Neural progenitor cell (in vitro differentiated cells): ENCODE results near the gene DOLPP1. TPM values are rescaled to one million over a fixed set of nuclear protein-coding genes. Genes with fewer than 3 reads are reported as not detected.

Experiments used
- DNase-seq: peaks from one replicate; pipeline ENCODE4 v3.0.0-alpha.2; 2016; ENCODE audit warnings: low spot score
- H2AFZ ChIP-seq: fragments of 200-600 bp; sonication (generic); replicated peaks from 2 replicates; pipeline ENCODE4 v1.6.1; 2016; ENCODE audit warnings: antibody characterized with exemption
- H3F3A ChIP-seq: fragments of 200-600 bp; sonication (generic); 2 replicates; pipeline ENCODE4 v1.6.1; 2016; ENCODE audit warnings: antibody characterized with exemption, low read depth
- H3K27ac ChIP-seq: fragments of 200-600 bp; sonication (generic); 2 replicates; pipeline ENCODE4 v1.5.1; 2016; ENCODE audit warnings: mild to moderate bottlenecking
- H3K27me3 ChIP-seq: fragments of 200-600 bp; sonication (generic); 2 replicates; pipeline ENCODE4 v1.6.1; 2016; ENCODE audit warnings: mild to moderate bottlenecking, moderate library complexity
- H3K36me3 ChIP-seq: fragments of 200-600 bp; sonication (generic); 2 replicates; pipeline ENCODE4 v1.5.1; 2016
- H3K4me1 ChIP-seq: fragments of 200-600 bp; sonication (generic); 2 replicates; pipeline ENCODE4 v1.6.1; 2016; ENCODE audit warnings: mixed run types
- H3K4me2 ChIP-seq: fragments of 200-600 bp; sonication (generic); 2 replicates; pipeline ENCODE4 v1.6.1; 2016
- H3K4me3 ChIP-seq: fragments of 200-600 bp; sonication (generic); 2 replicates; pipeline ENCODE4 v1.5.1; 2016
- H3K79me2 ChIP-seq: fragments of 200-600 bp; sonication (generic); 2 replicates; pipeline ENCODE4 v1.6.1; 2016; ENCODE audit warnings: low read depth
- H3K9ac ChIP-seq: fragments of 200-600 bp; sonication (generic); 2 replicates; pipeline ENCODE4 v1.6.1; 2016
- H3K9me3 ChIP-seq: fragments of 200-600 bp; sonication (generic); 2 replicates; pipeline ENCODE4 v1.5.1; 2016; ENCODE audit warnings: low read depth
- H4K20me1 ChIP-seq: fragments of 200-600 bp; sonication (generic); 2 replicates; pipeline ENCODE4 v1.6.1; 2016; ENCODE audit warnings: low read depth
- H3K27ac Mint-ChIP-seq: 3 replicates; pipeline ENCODE4 v1.8.0; 2021; ENCODE audit warnings: mixed read lengths
- H3K27me3 Mint-ChIP-seq: 2 replicates; pipeline ENCODE4 v1.8.0; 2022; ENCODE audit warnings: low read depth, mild to moderate bottlenecking, inconsistent platforms, moderate library complexity, mixed read lengths; ENCODE audit not compliant: insufficient read depth
- H3K36me3 Mint-ChIP-seq: 3 replicates; pipeline ENCODE4 v1.8.0; 2021; ENCODE audit warnings: mixed read lengths
- H3K4me1 Mint-ChIP-seq: 3 replicates; pipeline ENCODE4 v1.8.0; 2021; ENCODE audit warnings: mixed read lengths
- H3K4me3 Mint-ChIP-seq: 3 replicates; pipeline ENCODE4 v1.8.0; 2021; ENCODE audit warnings: mild to moderate bottlenecking, moderate library complexity, mixed read lengths
- H3K9me3 Mint-ChIP-seq: 3 replicates; pipeline ENCODE4 v1.8.0; 2020; ENCODE audit warnings: mixed read lengths
- EZH2 ChIP-seq: fragments of 200-600 bp; sonication (generic); IDR thresholded peaks from 2 replicates; pipeline ENCODE4 v1.6.1; 2017; ENCODE audit warnings: antibody characterized with exemption, mild to moderate bottlenecking, moderate library complexity
- EZH2phosphoT487 ChIP-seq: fragments of 200-600 bp; sonication (generic); IDR thresholded peaks from 2 replicates; pipeline ENCODE4 v1.6.1; 2017; ENCODE audit warnings: antibody characterized with exemption
- total RNA-seq: library from RNA; depleted of rRNA; stranded (reverse); fragments of >200 nt; gene quantifications from 2 replicates; pipeline ENCODE4 v1.2.3, GENCODE V29; 2015; ENCODE audit warnings: low replicate concordance
- TF ChIP-seq, protein P1 (sequence below): fragments of 200-600 bp; sonication (generic); IDR thresholded peaks from 2 replicates; pipeline ENCODE4 v1.5.1; 2017; ENCODE audit warnings: antibody characterized with exemption, mild to moderate bottlenecking

The DOLPP1 gene
- total RNA-seq, 1 donor from 2014 or later: 25.1 TPM

DNA sequence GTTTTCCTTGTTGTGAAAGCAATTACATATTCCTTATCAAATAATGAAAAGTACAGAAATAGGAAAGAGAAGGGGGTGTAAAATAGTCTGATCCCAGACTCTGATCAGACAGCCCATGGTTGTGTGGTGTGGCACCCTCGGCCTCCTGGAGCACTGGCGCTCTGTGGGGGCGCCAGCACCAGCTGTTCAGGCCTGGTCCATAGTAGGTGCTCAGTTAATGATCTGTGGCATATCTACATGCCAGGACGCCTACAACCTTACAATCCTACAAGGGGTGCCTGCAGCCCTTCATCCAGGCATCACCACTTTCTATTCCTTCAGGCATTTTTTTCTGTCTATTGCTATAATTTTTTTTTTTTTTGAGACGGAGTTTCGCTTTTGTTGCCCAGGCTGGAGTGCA is 27.9 kb upstream of the DOLPP1 start:
- Mint-ChIP-seq H3K4me1 (no peaks in the 10 kb centered on the region), H3K36me3 (peaks cover 6% of the 10 kb centered on the region), H3K9me3 (no peaks in the 10 kb centered on the region), H3K27ac (no peak overlapping the region), H3K4me3 (no peak overlapping the region), H3K27me3 (no peaks in the 10 kb centered on the region)
- Histone ChIP-seq H3K27me3 (no peaks in the 10 kb centered on the region), H3F3A (no peaks in the 10 kb centered on the region), H3K27ac (no peak overlapping the region), H2AFZ (no peak overlapping the region), H3K9ac (no peak overlapping the region), H3K4me2 (no peak overlapping the region), H3K36me3 (no peaks in the 10 kb centered on the region), H3K79me2 (no peaks in the 10 kb centered on the region), H3K4me1 (no peaks in the 10 kb centered on the region), H4K20me1 (no peaks in the 10 kb centered on the region), H3K4me3 (no peak overlapping the region), H3K9me3 (no peaks in the 10 kb centered on the region)
- no peak for DNase-seq
- TF ChIP-seq EZH2: no peak
- TF ChIP-seq EZH2phosphoT487: no peak
- TF ChIP-seq, protein P1, sequence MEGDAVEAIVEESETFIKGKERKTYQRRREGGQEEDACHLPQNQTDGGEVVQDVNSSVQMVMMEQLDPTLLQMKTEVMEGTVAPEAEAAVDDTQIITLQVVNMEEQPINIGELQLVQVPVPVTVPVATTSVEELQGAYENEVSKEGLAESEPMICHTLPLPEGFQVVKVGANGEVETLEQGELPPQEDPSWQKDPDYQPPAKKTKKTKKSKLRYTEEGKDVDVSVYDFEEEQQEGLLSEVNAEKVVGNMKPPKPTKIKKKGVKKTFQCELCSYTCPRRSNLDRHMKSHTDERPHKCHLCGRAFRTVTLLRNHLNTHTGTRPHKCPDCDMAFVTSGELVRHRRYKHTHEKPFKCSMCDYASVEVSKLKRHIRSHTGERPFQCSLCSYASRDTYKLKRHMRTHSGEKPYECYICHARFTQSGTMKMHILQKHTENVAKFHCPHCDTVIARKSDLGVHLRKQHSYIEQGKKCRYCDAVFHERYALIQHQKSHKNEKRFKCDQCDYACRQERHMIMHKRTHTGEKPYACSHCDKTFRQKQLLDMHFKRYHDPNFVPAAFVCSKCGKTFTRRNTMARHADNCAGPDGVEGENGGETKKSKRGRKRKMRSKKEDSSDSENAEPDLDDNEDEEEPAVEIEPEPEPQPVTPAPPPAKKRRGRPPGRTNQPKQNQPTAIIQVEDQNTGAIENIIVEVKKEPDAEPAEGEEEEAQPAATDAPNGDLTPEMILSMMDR: no peak

DNA sequence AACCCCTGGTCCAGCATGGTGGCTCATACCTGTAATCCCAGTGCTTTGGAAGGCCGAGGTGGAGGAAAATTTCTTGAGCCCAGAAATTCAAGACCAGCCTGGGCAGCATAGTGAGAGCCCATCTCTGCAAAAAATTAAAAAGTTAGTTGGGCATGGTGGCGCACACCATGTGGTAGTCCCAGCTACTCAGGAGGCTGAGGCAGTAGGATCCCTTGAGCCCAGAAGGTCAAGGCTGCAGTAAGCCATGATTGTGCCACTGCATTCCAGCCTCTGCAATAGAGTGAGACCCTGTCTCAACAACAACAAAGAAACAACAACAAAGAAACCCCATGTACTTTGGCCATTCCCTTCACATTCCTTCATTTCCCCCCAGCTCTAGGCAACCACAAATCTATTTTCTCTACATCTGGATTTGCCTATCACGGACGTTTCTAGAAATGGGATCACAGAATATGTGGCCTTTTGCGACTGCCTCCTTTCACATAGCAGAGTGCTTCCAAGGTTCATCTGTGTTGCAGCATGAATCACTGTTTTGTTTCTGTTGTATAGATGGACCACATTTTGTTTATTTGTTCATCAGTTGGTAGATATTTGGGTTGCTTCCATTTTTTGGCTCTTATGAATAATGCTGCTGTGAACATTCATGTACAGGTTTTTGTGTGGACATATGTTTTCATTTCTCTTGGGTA is 26.6 kb upstream of the DOLPP1 start:
- Histone ChIP-seq H3K79me2 (no peaks in the 10 kb centered on the region), H3K27ac (no peak overlapping the region), H3F3A (no peaks in the 10 kb centered on the region), H3K4me3 (no peak overlapping the region), H3K4me1 (no peaks in the 10 kb centered on the region), H3K36me3 (no peaks in the 10 kb centered on the region), H2AFZ (no peak overlapping the region), H3K4me2 (no peak overlapping the region), H3K27me3 (no peaks in the 10 kb centered on the region), H3K9me3 (no peaks in the 10 kb centered on the region), H3K9ac (no peak overlapping the region), H4K20me1 (no peaks in the 10 kb centered on the region)
- H3K9me3 Mint-ChIP-seq: no peaks in the 10 kb centered on the region
- no peaks in the 10 kb centered on the region for H3K27me3 Mint-ChIP-seq
- H3K4me3 Mint-ChIP-seq: no peak overlapping the region
- H3K4me1 Mint-ChIP-seq: no peaks in the 10 kb centered on the region
- TF ChIP-seq EZH2phosphoT487 (no peak), EZH2 (no peak)
- TF ChIP-seq, protein P1: no peak
- peaks cover 6% of the 10 kb centered on the region for H3K36me3 Mint-ChIP-seq
- no peak overlapping the region for H3K27ac Mint-ChIP-seq
- no peak for DNase-seq

DNA sequence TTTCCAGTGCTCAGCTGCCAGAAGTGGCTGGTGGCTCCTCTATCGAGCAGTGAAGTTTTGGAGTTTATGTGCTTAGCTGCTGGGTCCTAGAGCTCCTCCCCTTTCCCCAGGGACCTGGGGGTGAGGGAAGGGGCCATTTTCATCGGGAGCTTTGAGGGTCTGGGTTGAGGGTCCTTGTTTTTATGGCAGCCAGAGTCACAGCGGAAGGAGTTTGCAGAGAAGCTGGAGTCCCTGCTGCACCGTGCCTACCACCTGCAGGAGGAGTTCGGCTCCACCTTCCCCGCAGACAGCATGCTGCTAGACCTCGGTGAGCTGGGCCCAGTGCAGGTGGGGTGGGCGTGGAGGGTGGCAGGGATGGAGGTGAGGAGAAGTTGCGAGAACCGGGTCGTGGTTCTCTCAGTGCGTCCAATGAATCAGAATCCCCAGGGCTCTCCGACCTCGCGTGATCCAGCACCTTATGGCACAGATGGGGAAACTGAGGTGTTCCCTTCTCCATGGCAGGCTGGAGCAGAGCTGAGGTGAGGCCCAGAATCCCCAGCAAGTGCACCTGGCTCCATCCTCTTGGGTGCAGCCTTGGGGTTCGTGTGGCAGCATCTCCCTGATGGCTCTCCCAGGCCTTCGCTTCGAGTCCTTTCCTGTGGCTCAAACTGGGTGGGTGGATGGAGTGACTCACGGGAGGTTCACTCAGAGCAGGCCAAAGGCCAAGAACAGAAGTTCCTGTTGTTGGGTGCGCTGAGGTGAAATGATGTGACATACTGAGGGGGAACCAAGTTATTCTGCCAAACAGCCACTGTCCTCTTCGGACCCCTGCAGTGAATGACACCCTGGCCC is 21.7 kb upstream of the DOLPP1 start:
- H3K27me3 ChIP-seq: no peaks in the 10 kb centered on the region
- Mint-ChIP-seq H3K36me3 (peaks cover 8% of the 10 kb centered on the region), H3K4me3 (no peak overlapping the region), H3K9me3 (no peaks in the 10 kb centered on the region), H3K27me3 (no peaks in the 10 kb centered on the region), H3K27ac (no peak overlapping the region), H3K4me1 (no peaks in the 10 kb centered on the region)
- H3K4me3 ChIP-seq: no peak overlapping the region
- no peaks in the 10 kb centered on the region for H3K36me3 ChIP-seq
- H3K4me1 ChIP-seq: no peaks in the 10 kb centered on the region
- H3F3A ChIP-seq: no peaks in the 10 kb centered on the region
- H3K79me2 ChIP-seq: no peaks in the 10 kb centered on the region
- TF ChIP-seq, protein P1: no peak
- TF ChIP-seq EZH2 (no peak), EZH2phosphoT487 (no peak)
- H2AFZ ChIP-seq: no peak overlapping the region
- no peak for DNase-seq
- no peaks in the 10 kb centered on the region for H3K9me3 ChIP-seq
- no peak overlapping the region for H3K27ac ChIP-seq
- H3K9ac ChIP-seq: no peak overlapping the region
- H4K20me1 ChIP-seq: no peaks in the 10 kb centered on the region
- H3K4me2 ChIP-seq: no peak overlapping the region
